ENCODE data around the gene UPF2. TPM values are rescaled to one million over a fixed set of nuclear protein-coding genes. Genes with fewer than 3 reads are reported as not detected.
"Not testable (repeated sequence)": the region's sequence is repeated elsewhere in the genome, so short reads cannot be mapped to it uniquely, and the experiment has no call there.

The UPF2 gene
- polyA plus RNA-seq, 1 donor (not counting 4 experiments of a cell fraction or from before 2014, with no cell fraction given) = 20.3 TPM

DNA sequence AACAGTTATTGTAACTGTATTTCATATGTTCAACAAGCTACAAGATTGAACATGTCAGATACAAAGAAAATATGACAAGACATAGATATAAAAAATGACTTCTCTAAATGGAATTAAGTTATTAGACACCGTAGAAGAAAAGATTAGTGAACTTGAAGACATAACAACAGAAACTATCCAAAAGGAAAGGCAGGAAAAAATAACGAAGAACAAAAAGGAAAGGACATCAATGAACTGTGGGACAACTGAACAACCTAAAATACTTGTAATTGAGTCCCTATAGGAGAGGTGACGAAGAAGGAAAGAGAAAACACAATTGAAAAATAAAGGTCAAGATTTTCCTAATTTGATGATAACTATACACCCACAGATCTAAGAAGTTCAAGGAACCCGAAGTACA, 32.3 kb downstream of the UPF2 start:
- H3K27me3 ChIP-seq (ENCODE audit: control insufficient read depth, extremely low read depth, insufficient read depth, low read length) = no peaks in the 10 kb centered on the region
- H3K36me3 ChIP-seq (ENCODE audit: control insufficient read depth in 2 of 2, extremely low read depth in 1 of 2, insufficient read depth in 2 of 2, low read length in 2 of 2) = peaks cover 0 to 7% of the 10 kb centered on the region in 2 experiments
- dilution Hi-C loops (cut with MboI; ENCODE audit: extremely low pct_ligation_motif_present, low sequenced_read_pairs) = no loop called here
- no peaks in the 10 kb centered on the region for H3K4me1 ChIP-seq (ENCODE audit: control insufficient read depth, extremely low read depth, insufficient read depth, low read length)
- H2AFZ ChIP-seq (ENCODE audit: control insufficient read depth, low read length) = no peak overlapping the region
- no peaks in the 10 kb centered on the region for H4K20me1 ChIP-seq (ENCODE audit: control insufficient read depth, extremely low read depth, insufficient read depth, low read length)
- no peaks in the 10 kb centered on the region for H3K9me3 ChIP-seq (ENCODE audit: control insufficient read depth, low read depth, low read length)
- DNase-seq (ENCODE audit: low read depth, low spot score) (no peak), FAIRE-seq (no peak)
- TF ChIP-seq, protein P1, sequence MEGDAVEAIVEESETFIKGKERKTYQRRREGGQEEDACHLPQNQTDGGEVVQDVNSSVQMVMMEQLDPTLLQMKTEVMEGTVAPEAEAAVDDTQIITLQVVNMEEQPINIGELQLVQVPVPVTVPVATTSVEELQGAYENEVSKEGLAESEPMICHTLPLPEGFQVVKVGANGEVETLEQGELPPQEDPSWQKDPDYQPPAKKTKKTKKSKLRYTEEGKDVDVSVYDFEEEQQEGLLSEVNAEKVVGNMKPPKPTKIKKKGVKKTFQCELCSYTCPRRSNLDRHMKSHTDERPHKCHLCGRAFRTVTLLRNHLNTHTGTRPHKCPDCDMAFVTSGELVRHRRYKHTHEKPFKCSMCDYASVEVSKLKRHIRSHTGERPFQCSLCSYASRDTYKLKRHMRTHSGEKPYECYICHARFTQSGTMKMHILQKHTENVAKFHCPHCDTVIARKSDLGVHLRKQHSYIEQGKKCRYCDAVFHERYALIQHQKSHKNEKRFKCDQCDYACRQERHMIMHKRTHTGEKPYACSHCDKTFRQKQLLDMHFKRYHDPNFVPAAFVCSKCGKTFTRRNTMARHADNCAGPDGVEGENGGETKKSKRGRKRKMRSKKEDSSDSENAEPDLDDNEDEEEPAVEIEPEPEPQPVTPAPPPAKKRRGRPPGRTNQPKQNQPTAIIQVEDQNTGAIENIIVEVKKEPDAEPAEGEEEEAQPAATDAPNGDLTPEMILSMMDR (optimal IDR thresholded peaks at IDR 0.05 in 1 of 3, IDR thresholded peaks at IDR 0.05 in 1 of 3, conservative IDR thresholded peaks at IDR 0.05 in 1 of 3; ENCODE audit: extremely low read depth in 1 of 3, insufficient read depth in 2 of 3, low read length in 3 of 3) = no peak
- no peak for TF ChIP-seq EZH2 (IDR thresholded peaks at IDR 0.05; ENCODE audit: low read length)
- H3K4me3 ChIP-seq (ENCODE audit: control insufficient read depth in 2 of 3, extremely low read depth in 1 of 3, insufficient read depth in 2 of 3, low read depth in 1 of 3, low read length in 3 of 3) = no peak overlapping the region
- H3K4me2 ChIP-seq (ENCODE audit: control insufficient read depth, extremely low read depth, insufficient read depth, low read depth, low read length) = no peak overlapping the region
- no peak overlapping the region for H3K27ac ChIP-seq (ENCODE audit: control insufficient read depth, insufficient read depth, low read length)
- H3K79me2 ChIP-seq (ENCODE audit: control insufficient read depth, insufficient read depth, low read length) = peaks cover 6% of the 10 kb centered on the region
- H3K9me1 ChIP-seq (ENCODE audit: control insufficient read depth, extremely low read depth, insufficient read depth, low read length) = no peaks in the 10 kb centered on the region
- no peak overlapping the region for H3K9ac ChIP-seq (ENCODE audit: control insufficient read depth, extremely low read depth, insufficient read depth, low read length)

DNA sequence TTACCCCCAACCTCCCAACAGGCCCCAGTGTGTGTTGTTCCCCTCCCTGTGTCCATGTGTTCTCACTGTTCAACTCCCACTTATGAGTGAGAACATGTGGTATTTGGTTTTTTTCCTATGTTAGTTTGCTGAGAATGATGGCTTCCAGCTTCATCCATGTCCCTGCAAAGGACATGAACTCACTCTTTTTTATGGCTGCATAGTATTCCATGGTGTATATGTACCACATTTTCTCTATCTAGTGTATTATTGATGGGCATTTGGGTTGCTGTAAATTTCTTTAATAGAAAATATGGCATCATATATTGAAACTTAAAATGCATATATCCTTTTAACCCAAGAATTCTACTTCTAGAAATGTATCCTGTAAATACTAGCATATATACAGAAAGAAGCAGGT, 33.8 kb downstream of the UPF2 start:
- H3K27ac ChIP-seq (ENCODE audit: control insufficient read depth, insufficient read depth, low read length); H3K9me3 ChIP-seq (ENCODE audit: control insufficient read depth, low read depth, low read length); H3K4me1 ChIP-seq (ENCODE audit: control insufficient read depth, extremely low read depth, insufficient read depth, low read length); H3K27me3 ChIP-seq (ENCODE audit: control insufficient read depth, extremely low read depth, insufficient read depth, low read length); H2AFZ ChIP-seq (ENCODE audit: control insufficient read depth, low read length); H3K9me1 ChIP-seq (ENCODE audit: control insufficient read depth, extremely low read depth, insufficient read depth, low read length); H3K9ac ChIP-seq (ENCODE audit: control insufficient read depth, extremely low read depth, insufficient read depth, low read length); dilution Hi-C loops (cut with MboI; ENCODE audit: extremely low pct_ligation_motif_present, low sequenced_read_pairs); H4K20me1 ChIP-seq (ENCODE audit: control insufficient read depth, extremely low read depth, insufficient read depth, low read length); H3K4me2 ChIP-seq (ENCODE audit: control insufficient read depth, extremely low read depth, insufficient read depth, low read depth, low read length); DNase-seq (ENCODE audit: low read depth, low spot score); H3K4me3 ChIP-seq (ENCODE audit: control insufficient read depth in 2 of 3, extremely low read depth in 1 of 3, insufficient read depth in 2 of 3, low read depth in 1 of 3, low read length in 3 of 3); FAIRE-seq; H3K79me2 ChIP-seq (ENCODE audit: control insufficient read depth, insufficient read depth, low read length): not testable (repeated sequence)
- H3K36me3 ChIP-seq (ENCODE audit: control insufficient read depth in 2 of 2, extremely low read depth in 1 of 2, insufficient read depth in 2 of 2, low read length in 2 of 2) = peaks cover 0 to 11% of the 10 kb centered on the region in 2 experiments

DNA sequence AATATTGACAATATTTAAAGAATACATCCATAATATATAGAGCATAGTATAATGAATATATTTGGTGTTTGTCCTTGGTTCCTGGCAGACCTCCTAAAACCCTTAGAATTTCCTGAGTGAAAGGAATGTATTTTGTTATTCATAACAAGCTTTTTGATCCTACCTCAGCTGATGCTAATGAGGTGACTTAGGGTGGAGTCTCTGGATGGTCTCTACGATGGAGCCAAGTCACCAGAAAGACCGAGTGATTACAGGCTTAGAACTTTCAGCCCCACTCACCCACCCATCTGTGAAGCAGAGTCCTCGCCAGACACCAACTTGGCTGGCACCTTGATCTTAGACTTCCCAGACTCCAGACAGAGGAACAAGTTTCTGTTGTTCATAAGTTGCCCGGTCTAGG, 35.9 kb downstream of the UPF2 start:
- dilution Hi-C loops (cut with MboI; ENCODE audit: extremely low pct_ligation_motif_present, low sequenced_read_pairs) = no loop called here
- no peak for TF ChIP-seq EZH2 (IDR thresholded peaks at IDR 0.05; ENCODE audit: low read length)
- TF ChIP-seq, protein P1 (optimal IDR thresholded peaks at IDR 0.05 in 1 of 3, IDR thresholded peaks at IDR 0.05 in 1 of 3, conservative IDR thresholded peaks at IDR 0.05 in 1 of 3; ENCODE audit: extremely low read depth in 1 of 3, insufficient read depth in 2 of 3, low read length in 3 of 3) = no peak
- Histone ChIP-seq H3K4me2 (ENCODE audit: control insufficient read depth, extremely low read depth, insufficient read depth, low read depth, low read length) (no peak overlapping the region), H3K27ac (ENCODE audit: control insufficient read depth, insufficient read depth, low read length) (no peak overlapping the region), H3K9me1 (ENCODE audit: control insufficient read depth, extremely low read depth, insufficient read depth, low read length) (no peaks in the 10 kb centered on the region), H3K27me3 (ENCODE audit: control insufficient read depth, extremely low read depth, insufficient read depth, low read length) (no peaks in the 10 kb centered on the region), H3K4me3 (ENCODE audit: control insufficient read depth in 2 of 3, extremely low read depth in 1 of 3, insufficient read depth in 2 of 3, low read depth in 1 of 3, low read length in 3 of 3) (no peak overlapping the region), H3K9me3 (ENCODE audit: control insufficient read depth, low read depth, low read length) (no peaks in the 10 kb centered on the region), H3K36me3 (ENCODE audit: control insufficient read depth in 2 of 2, extremely low read depth in 1 of 2, insufficient read depth in 2 of 2, low read length in 2 of 2) (peaks cover 0 to 11% of the 10 kb centered on the region in 2 experiments), H4K20me1 (ENCODE audit: control insufficient read depth, extremely low read depth, insufficient read depth, low read length) (no peaks in the 10 kb centered on the region), H2AFZ (ENCODE audit: control insufficient read depth, low read length) (no peak overlapping the region), H3K79me2 (ENCODE audit: control insufficient read depth, insufficient read depth, low read length) (peaks cover 6% of the 10 kb centered on the region), H3K9ac (ENCODE audit: control insufficient read depth, extremely low read depth, insufficient read depth, low read length) (no peak overlapping the region), H3K4me1 (ENCODE audit: control insufficient read depth, extremely low read depth, insufficient read depth, low read length) (no peaks in the 10 kb centered on the region)
- FAIRE-seq (peak; percentile 46), DNase-seq (ENCODE audit: low read depth, low spot score) (no peak)
